Measurements from ENCODE around the gene PCGF2. TPM values are rescaled to one million over a fixed set of nuclear protein-coding genes. Genes with fewer than 3 reads are reported as not detected.

Gene PCGF2
- polyA plus RNA-seq, 1 donor, result 27.7 TPM

DNA sequence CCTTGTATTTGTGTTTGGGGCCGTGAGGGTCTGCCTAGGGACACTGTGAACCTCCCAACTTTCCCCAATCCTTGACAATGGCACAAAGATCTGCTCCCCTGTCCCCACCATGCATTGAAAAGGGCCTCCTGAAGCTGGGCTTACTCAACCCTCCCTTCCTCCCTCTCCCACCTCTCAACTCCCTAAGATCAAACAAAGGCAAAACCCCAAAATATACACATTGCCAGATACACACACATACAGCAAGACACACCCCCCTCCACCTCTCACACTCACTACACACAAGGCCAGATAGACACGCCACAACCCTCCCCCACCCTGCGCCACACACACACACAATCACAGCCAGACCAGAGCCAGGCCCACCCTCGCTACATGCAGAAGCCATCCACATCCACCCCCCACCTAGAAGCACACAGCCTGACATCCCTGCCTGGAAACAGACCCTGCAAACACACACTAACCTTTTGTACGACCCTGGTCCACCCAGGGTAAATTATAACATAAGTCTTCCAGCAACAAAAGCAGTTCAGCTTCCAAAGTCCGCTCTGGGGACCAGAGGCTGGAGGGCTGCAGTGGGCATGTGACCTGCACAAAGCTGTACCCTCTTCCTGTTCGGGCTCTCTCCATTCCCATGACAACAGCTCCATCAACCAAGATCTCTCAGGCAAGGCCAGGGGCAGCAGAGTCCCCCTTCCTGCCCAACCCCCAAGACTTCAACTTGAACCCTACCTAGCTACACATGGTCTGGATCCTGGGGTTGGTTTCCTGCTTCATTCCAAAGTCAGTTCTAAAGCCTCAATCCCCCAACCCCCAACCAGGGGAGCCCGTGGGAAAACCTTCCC, 1.9 kb downstream of the PCGF2 start:
- peak overlapping the region; percentile 81 for H3K4me3 ChIP-seq (ENCODE audit: low read length)
- DNase-seq, result peak in 1 of 2 donors; percentile 86
- H3K27me3 ChIP-seq (ENCODE audit: control insufficient read depth, insufficient read depth, low read length), result peaks cover 9% of the 10 kb centered on the region
- peak overlapping the region; percentile 87 for H3K27ac ChIP-seq (ENCODE audit: low read length)
- no peaks in the 10 kb centered on the region for H3K9me3 ChIP-seq (ENCODE audit: control insufficient read depth, low read depth, low read length)
- no CpG with 5 or more reads among the region's 8 CpGs for WGBS (ENCODE audit: insufficient coverage, low lambda C conversion rate)
- no peaks in the 10 kb centered on the region for H3K36me3 ChIP-seq (ENCODE audit: control insufficient read depth, insufficient read depth, low read length)
- H3K4me1 ChIP-seq (ENCODE audit: control insufficient read depth, insufficient read depth, low read length), result peaks cover 67% of the 10 kb centered on the region

DNA sequence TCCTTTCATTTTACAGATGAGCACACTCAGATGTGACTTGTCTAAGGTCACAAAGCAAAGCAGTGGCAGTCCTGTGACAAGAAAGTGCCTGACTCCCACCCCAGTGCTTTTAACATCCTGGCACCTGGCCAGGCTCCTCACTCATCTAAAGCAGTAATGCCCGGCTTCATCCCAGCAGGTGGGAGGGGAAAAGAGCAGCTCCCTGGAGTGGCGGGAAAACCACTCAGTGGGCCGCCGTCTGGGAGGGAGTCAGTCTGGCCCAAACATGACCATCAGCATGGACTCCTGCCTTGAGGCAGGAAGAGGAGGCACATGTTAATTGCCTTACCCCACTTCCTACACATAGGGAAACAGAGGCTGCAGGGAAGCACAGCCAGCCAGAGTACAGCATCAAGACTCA, 2.6 kb downstream of the PCGF2 start:
- Histone ChIP-seq H3K36me3 (ENCODE audit: control insufficient read depth, insufficient read depth, low read length) (no peaks in the 10 kb centered on the region), H3K4me3 (ENCODE audit: low read length) (no peak overlapping the region), H3K4me1 (ENCODE audit: control insufficient read depth, insufficient read depth, low read length) (peaks cover 61% of the 10 kb centered on the region), H3K27ac (ENCODE audit: low read length) (peak overlapping the region; percentile 87), H3K9me3 (ENCODE audit: control insufficient read depth, low read depth, low read length) (no peaks in the 10 kb centered on the region), H3K27me3 (ENCODE audit: control insufficient read depth, insufficient read depth, low read length) (peaks cover 6% of the 10 kb centered on the region)
- WGBS (ENCODE audit: insufficient coverage, low lambda C conversion rate), result no CpG with 5 or more reads among the region's 4 CpGs
- no peak for DNase-seq

DNA sequence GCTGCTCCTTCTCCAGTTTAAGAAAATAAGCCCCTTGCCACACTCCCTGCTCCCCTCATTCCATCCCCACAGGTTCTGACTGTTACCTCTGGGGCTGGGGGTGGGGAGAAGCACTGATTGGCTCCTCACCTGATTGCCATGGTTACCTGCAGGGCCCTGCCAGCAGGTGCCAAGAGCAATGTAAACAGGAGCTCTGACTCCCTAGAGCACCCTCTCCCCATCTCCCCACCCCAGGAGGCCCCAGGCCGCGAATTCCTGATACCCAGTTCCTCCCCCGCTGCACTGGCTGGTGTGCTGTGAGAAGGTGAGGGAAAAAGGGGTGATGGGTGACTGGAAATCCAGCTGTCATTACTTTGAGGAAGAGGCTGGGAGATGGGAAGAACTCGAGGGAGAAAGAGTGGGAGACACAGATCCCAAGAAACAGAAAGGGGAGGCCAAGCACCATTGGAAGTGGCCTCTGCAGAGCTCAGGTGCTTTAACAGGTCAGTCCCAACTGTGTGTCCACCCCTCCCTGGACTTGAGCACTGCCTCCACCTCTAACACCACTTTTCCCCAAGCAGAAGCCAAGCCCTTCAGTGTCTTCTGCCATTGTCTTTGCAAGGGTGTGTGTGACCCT, 4.5 kb downstream of the PCGF2 start:
- Histone ChIP-seq H3K9me3 (ENCODE audit: control insufficient read depth, low read depth, low read length) (no peaks in the 10 kb centered on the region), H3K4me1 (ENCODE audit: control insufficient read depth, insufficient read depth, low read length) (peaks cover 63% of the 10 kb centered on the region), H3K27me3 (ENCODE audit: control insufficient read depth, insufficient read depth, low read length) (no peaks in the 10 kb centered on the region), H3K27ac (ENCODE audit: low read length) (peak overlapping the region; percentile 84), H3K36me3 (ENCODE audit: control insufficient read depth, insufficient read depth, low read length) (peaks cover 15% of the 10 kb centered on the region), H3K4me3 (ENCODE audit: low read length) (no peak overlapping the region)
- peak in 1 of 2 donors; percentile 43 for DNase-seq
- WGBS (ENCODE audit: insufficient coverage, low lambda C conversion rate), result no CpG with 5 or more reads among the region's 4 CpGs

DNA sequence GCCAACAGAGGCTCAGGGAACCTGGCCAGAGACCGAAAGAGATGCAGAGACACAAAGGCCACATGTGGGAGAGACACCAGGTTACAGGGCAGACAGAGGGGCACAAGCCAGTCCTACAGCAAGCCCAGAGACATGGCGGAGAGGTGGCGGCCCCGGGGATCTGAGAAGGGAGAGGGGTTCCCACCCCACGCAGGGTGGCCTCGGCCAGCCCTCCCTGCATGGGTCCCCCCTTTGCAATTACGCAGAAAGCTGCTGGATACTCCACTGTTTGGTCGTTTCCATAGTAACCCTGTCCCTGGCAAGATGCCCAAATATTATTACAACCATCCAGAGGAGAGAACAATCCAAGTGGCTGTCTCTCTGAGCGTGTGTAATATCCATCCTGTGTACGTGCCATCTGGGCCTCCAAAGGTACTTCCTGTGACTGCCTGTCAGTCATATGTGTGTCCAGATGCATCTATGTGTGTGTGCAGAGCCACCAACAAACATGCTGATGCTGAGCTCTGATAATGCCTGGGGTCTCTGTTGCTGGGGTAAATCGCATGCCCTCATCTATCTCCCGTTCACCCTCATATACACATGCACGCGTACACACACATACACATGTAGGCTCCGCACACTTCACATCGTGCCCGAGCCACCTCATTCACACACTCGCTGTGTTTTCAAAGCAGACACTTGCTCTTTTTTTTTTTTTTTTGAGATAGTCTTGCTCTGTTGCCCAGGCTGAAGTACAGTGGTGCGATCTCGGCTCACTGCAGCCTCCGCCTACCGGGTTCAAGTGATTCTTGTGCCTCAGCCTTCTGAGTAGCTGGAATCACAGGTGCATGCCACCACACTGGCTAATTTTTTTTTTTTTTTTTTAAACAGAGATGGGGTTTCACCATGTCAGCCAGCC, 5.5 kb downstream of the PCGF2 start:
- 50% methylated on average over 1 of the region's 22 CpGs for WGBS (ENCODE audit: insufficient coverage, low lambda C conversion rate)
- Histone ChIP-seq H3K4me3 (ENCODE audit: low read length) (no peak overlapping the region), H3K27ac (ENCODE audit: low read length) (peak overlapping the region; percentile 84), H3K27me3 (ENCODE audit: control insufficient read depth, insufficient read depth, low read length) (no peaks in the 10 kb centered on the region), H3K9me3 (ENCODE audit: control insufficient read depth, low read depth, low read length) (no peaks in the 10 kb centered on the region), H3K4me1 (ENCODE audit: control insufficient read depth, insufficient read depth, low read length) (peaks cover 61% of the 10 kb centered on the region), H3K36me3 (ENCODE audit: control insufficient read depth, insufficient read depth, low read length) (peaks cover 24% of the 10 kb centered on the region)
- DNase-seq, result peak; percentile 91 to 93

- peaks cover 24% of the 10 kb centered on the region for H3K36me3 ChIP-seq (ENCODE audit: control insufficient read depth, insufficient read depth, low read length)
- WGBS (ENCODE audit: insufficient coverage, low lambda C conversion rate), result no CpG with 5 or more reads among the region's 7 CpGs
Observed at GRCh38 chr17:38741921-38742410, 6.2 kb downstream of the PCGF2 start.

GRCh38 chr17:38741461-38741860, 6.7 kb downstream of the PCGF2 start:
- WGBS (ENCODE audit: insufficient coverage, low lambda C conversion rate), result no CpG with 5 or more reads among the region's 5 CpGs
- DNase-seq, result no peak
- Histone ChIP-seq H3K9me3 (ENCODE audit: control insufficient read depth, low read depth, low read length) (no peaks in the 10 kb centered on the region), H3K4me3 (ENCODE audit: low read length) (no peak overlapping the region), H3K27me3 (ENCODE audit: control insufficient read depth, insufficient read depth, low read length) (no peaks in the 10 kb centered on the region), H3K4me1 (ENCODE audit: control insufficient read depth, insufficient read depth, low read length) (peaks cover 56% of the 10 kb centered on the region), H3K27ac (ENCODE audit: low read length) (peak overlapping the region; percentile 84), H3K36me3 (ENCODE audit: control insufficient read depth, insufficient read depth, low read length) (peaks cover 24% of the 10 kb centered on the region)

More at GRCh38 chr17:38741921-38742410, 6.2 kb downstream of the PCGF2 start:
- DNase-seq, result peak in 1 of 2 donors; percentile 70
- no peak overlapping the region for H3K4me3 ChIP-seq (ENCODE audit: low read length)
- no peaks in the 10 kb centered on the region for H3K27me3 ChIP-seq (ENCODE audit: control insufficient read depth, insufficient read depth, low read length)
- peak overlapping the region; percentile 84 for H3K27ac ChIP-seq (ENCODE audit: low read length)
- H3K9me3 ChIP-seq (ENCODE audit: control insufficient read depth, low read depth, low read length), result no peaks in the 10 kb centered on the region
- peaks cover 61% of the 10 kb centered on the region for H3K4me1 ChIP-seq (ENCODE audit: control insufficient read depth, insufficient read depth, low read length)

DNA sequence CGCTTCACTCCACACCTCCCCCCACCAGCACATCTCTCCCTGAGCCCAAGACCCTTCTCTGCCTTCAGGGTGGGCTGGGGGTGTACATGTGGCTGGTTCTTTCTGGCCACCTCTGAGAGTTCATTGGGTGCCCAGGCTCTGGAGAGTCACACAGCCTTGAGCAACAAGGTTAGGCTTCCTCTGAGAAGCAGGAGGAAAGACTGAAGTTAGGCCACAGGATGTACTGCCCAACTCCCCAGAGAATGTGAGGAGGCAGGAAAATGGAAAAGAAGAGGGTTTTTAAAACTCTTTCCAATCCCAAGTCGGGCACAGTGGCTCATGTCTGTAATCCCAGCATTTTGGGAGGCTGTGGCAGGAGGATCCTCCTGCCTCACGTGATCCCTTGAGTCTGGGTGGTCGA, 7.3 kb downstream of the PCGF2 start:
- WGBS (ENCODE audit: insufficient coverage, low lambda C conversion rate), result no CpG with 5 or more reads among the region's 4 CpGs
- no peaks in the 10 kb centered on the region for H3K9me3 ChIP-seq (ENCODE audit: control insufficient read depth, low read depth, low read length)
- H3K4me3 ChIP-seq (ENCODE audit: low read length), result no peak overlapping the region
- peaks cover 28% of the 10 kb centered on the region for H3K36me3 ChIP-seq (ENCODE audit: control insufficient read depth, insufficient read depth, low read length)
- DNase-seq, result no peak
- H3K27ac ChIP-seq (ENCODE audit: low read length), result no peak overlapping the region
- H3K27me3 ChIP-seq (ENCODE audit: control insufficient read depth, insufficient read depth, low read length), result no peaks in the 10 kb centered on the region
- peaks cover 49% of the 10 kb centered on the region for H3K4me1 ChIP-seq (ENCODE audit: control insufficient read depth, insufficient read depth, low read length)

DNA sequence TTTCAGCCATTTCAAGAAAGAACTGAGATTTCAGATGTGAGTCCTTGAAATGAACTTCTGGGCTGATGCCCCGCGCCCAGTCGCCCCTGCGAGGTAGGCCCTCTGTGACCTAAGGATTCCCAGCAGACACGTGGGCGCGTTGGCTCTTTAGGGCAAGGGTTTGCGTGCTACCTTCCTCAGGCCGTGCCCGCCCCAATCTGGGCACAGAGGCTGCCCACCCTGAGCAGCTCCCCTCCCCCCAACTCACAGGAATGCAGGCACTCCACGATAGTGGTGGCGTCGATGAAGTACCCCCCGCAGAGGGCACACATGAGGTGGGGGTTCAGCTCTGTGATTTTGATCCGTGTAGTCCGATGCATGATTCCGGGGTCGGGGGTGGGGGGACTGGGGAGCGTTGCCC, 8.1 kb downstream of the PCGF2 start:
- WGBS (ENCODE audit: insufficient coverage, low lambda C conversion rate), result no CpG with 5 or more reads among the region's 19 CpGs
- Histone ChIP-seq H3K4me1 (ENCODE audit: control insufficient read depth, insufficient read depth, low read length) (peaks cover 47% of the 10 kb centered on the region), H3K36me3 (ENCODE audit: control insufficient read depth, insufficient read depth, low read length) (peaks cover 33% of the 10 kb centered on the region)

DNA sequence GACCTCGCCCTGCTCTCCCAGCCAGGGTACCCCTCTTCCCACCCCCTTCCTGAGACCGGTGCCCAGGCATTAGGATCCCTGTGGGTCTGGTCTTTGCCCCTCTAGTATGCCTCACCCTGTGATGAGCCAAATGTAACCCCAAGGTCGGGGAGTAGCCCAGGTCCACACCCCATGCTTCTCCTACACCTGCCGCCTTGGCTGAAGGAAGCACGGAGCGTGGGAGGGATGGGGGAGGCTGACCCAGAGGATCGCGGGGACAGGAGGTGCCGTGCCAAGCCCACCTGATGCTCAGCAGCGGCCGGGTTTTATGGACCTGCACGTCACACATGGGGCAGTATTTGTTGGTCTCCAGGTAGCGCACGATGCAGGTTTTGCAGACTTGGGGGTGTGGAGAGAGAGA, 8.8 kb downstream of the PCGF2 start:
- Histone ChIP-seq H3K9me3 (ENCODE audit: control insufficient read depth, low read depth, low read length) (no peaks in the 10 kb centered on the region), H3K4me3 (ENCODE audit: low read length) (no peak overlapping the region), H3K36me3 (ENCODE audit: control insufficient read depth, insufficient read depth, low read length) (peaks cover 36% of the 10 kb centered on the region), H3K4me1 (ENCODE audit: control insufficient read depth, insufficient read depth, low read length) (peaks cover 51% of the 10 kb centered on the region), H3K27me3 (ENCODE audit: control insufficient read depth, insufficient read depth, low read length) (no peaks in the 10 kb centered on the region), H3K27ac (ENCODE audit: low read length) (no peak overlapping the region)
- WGBS (ENCODE audit: insufficient coverage, low lambda C conversion rate), result no CpG with 5 or more reads among the region's 14 CpGs
- peak in 1 of 2 donors; percentile 15 for DNase-seq

More for the DNA sequence above, 8.1 kb downstream of the PCGF2 start:
- Histone ChIP-seq H3K27ac (ENCODE audit: low read length) (no peak overlapping the region), H3K9me3 (ENCODE audit: control insufficient read depth, low read depth, low read length) (no peaks in the 10 kb centered on the region), H3K27me3 (ENCODE audit: control insufficient read depth, insufficient read depth, low read length) (no peaks in the 10 kb centered on the region), H3K4me3 (ENCODE audit: low read length) (no peak overlapping the region)
- DNase-seq, result no peak

DNA sequence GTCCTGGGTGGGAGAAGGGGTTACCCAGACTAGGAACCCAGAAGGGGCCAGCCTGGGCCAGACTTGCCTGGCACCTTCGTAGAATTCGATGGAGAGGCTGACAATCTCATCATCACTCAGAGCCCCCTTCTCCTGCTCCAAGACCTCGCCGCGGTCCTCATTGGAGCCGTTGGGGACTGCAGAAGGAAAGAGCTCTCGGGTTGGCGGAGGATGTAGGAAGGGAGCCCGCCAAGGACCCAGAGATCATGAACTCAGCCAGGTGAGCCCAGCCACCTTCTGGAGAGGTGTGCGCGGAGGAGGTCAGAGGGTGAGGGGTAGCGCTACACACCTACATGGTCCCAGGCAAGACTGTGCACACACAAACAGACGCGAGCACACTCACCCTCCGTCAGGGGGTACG, 9.4 kb downstream of the PCGF2 start:
- DNase-seq, result no peak

More for the DNA sequence above, 9.4 kb downstream of the PCGF2 start:
- H3K27me3 ChIP-seq (ENCODE audit: control insufficient read depth, insufficient read depth, low read length), result no peaks in the 10 kb centered on the region
- H3K4me3 ChIP-seq (ENCODE audit: low read length), result no peak overlapping the region
- no CpG with 5 or more reads among the region's 16 CpGs for WGBS (ENCODE audit: insufficient coverage, low lambda C conversion rate)
- H3K36me3 ChIP-seq (ENCODE audit: control insufficient read depth, insufficient read depth, low read length), result peaks cover 40% of the 10 kb centered on the region
- no peaks in the 10 kb centered on the region for H3K9me3 ChIP-seq (ENCODE audit: control insufficient read depth, low read depth, low read length)
- no peak overlapping the region for H3K27ac ChIP-seq (ENCODE audit: low read length)
- H3K4me1 ChIP-seq (ENCODE audit: control insufficient read depth, insufficient read depth, low read length), result peaks cover 53% of the 10 kb centered on the region

Measured in large intestine (tissue), 3 donors.